ENCODE measurements around the gene PEX19.

PEX19 gene

DNA sequence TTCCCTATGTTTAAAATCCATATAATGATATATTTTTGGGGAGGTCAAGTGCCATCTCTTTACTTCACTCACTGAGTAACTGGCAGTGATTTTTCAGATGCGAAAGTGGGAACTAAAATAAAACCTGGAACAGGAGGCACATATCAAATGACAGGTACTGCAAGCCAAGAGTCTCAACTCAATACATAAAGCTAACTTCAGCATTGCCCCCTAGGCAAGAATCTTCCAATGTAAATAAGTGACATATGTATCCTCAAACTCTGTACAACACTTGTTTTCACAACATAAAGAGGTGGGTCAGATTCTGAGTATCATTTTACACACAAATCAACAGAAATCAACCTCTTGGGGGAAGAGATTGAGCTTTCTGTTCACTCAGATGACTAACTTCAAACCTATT lies 40.7 kb downstream of the PEX19 start:
- Histone ChIP-seq H3K36me3 (peaks cover 65% of the 10 kb centered on the region), H3K4me3 (no peak overlapping the region), H3K4me1 (no peaks in the 10 kb centered on the region), H4K20me1 (peaks cover 99% of the 10 kb centered on the region), H3K4me2 (no peak overlapping the region), H3K27ac (no peak overlapping the region), H3K9me3 (no peaks in the 10 kb centered on the region), H3K9ac (no peak overlapping the region), H3K27me3 (no peaks in the 10 kb centered on the region)
- TF ChIP-seq Cebpa-rat (IDR thresholded peaks at IDR 0.05), result no peak

DNA sequence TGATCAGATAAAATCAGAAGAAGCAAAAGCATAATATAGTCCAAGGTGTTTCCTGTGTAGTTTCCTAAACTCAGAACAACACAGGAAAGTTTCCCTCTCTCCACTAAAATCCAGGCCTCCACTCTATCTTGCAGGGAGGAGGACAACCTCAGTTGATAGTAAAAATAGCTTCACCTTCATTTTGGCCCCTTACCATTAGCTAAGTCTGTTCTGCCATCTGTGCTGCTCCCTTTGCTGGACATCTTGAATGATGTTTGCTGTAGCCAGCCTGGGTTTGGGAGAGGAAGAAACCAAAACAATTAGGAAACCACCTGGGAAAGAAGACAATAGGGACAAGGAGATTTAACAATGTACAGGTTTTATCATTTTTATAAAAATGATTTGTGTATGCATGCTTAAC lies 41.2 kb downstream of the PEX19 start:
- H3K9me3 ChIP-seq, result no peaks in the 10 kb centered on the region
- H3K27ac ChIP-seq, result no peak overlapping the region
- H3K9ac ChIP-seq, result no peak overlapping the region
- no peaks in the 10 kb centered on the region for H3K27me3 ChIP-seq
- TF ChIP-seq Cebpa-rat (IDR thresholded peaks at IDR 0.05), result no peak
- H3K36me3 ChIP-seq, result peaks cover 67% of the 10 kb centered on the region
- H3K4me2 ChIP-seq, result no peak overlapping the region
- H3K4me3 ChIP-seq, result no peak overlapping the region
- H4K20me1 ChIP-seq, result peaks cover 98% of the 10 kb centered on the region
- H3K4me1 ChIP-seq, result no peaks in the 10 kb centered on the region

- Histone ChIP-seq H3K27me3 (no peaks in the 10 kb centered on the region), H3K4me3 (no peak overlapping the region), H4K20me1 (peaks cover 58% of the 10 kb centered on the region), H3K9ac (no peak overlapping the region), H3K4me2 (no peak overlapping the region), H3K9me3 (no peaks in the 10 kb centered on the region), H3K36me3 (peaks cover 97% of the 10 kb centered on the region), H3K27ac (no peak overlapping the region), H3K4me1 (no peaks in the 10 kb centered on the region)
- no peak for TF ChIP-seq Cebpa-rat (IDR thresholded peaks at IDR 0.05)
Observed at GRCh38 chr1:160239582-160240299, 45.2 kb downstream of the PEX19 start.

DNA sequence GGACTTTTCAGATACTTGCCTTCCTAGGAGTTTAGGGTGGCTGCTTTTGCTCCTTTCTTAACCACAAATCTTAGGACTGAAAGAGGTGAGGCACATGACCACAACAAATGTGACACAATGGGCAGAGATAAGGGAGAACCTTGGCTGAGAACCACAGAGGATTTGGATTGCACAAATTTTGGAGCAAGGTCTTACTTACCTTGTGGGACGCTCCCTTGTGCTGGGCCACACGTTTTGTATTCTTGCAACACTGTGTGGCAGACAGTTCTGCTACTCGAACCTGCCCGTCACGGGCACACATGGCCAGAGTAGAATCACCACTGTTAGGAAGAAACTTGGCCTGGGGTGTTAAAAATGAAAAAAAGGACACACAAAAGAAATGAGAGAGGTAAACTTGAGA lies 46.5 kb downstream of the PEX19 start:
- Histone ChIP-seq H3K4me1 (no peaks in the 10 kb centered on the region), H3K27ac (no peak overlapping the region), H3K36me3 (peaks cover 100% of the 10 kb centered on the region), H3K27me3 (no peaks in the 10 kb centered on the region), H3K4me3 (no peak overlapping the region), H4K20me1 (peaks cover 49% of the 10 kb centered on the region), H3K9ac (no peak overlapping the region), H3K4me2 (no peak overlapping the region), H3K9me3 (no peaks in the 10 kb centered on the region)
- TF ChIP-seq Cebpa-rat (IDR thresholded peaks at IDR 0.05), result no peak

GRCh38 chr1:160237558-160237957 lies 47.4 kb downstream of the PEX19 start:
- Histone ChIP-seq H3K9ac (no peak overlapping the region), H3K4me1 (no peaks in the 10 kb centered on the region), H3K27me3 (no peaks in the 10 kb centered on the region), H3K4me3 (no peak overlapping the region), H4K20me1 (peaks cover 46% of the 10 kb centered on the region), H3K27ac (no peak overlapping the region), H3K36me3 (peaks cover 99% of the 10 kb centered on the region), H3K4me2 (no peak overlapping the region), H3K9me3 (no peaks in the 10 kb centered on the region)
- no peak for TF ChIP-seq Cebpa-rat (IDR thresholded peaks at IDR 0.05)

DNA sequence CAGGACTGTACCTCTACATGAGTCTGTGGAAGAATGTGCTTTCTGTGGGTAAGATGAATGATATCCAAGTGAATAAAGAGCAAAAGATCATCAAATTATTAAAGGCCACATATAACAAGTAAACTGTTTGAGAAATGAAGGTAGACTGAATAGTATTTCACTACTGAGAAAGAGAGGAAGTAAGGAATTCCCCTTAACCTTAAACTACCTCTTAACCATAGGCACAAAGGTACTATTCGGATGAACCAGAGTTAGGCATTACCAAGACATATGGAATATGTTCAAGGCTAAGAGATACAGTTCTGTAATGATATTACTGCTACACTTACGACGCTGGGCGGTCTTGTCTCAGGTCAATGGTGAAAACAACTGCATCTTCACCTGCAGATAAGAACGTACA lies 48.1 kb downstream of the PEX19 start:
- Histone ChIP-seq H3K4me2 (no peak overlapping the region), H3K9me3 (no peaks in the 10 kb centered on the region), H3K36me3 (peaks cover 99% of the 10 kb centered on the region)

GRCh38 chr1:160232911-160233310 lies 52.0 kb downstream of the PEX19 start:
- Histone ChIP-seq H3K4me2 (no peak overlapping the region), H3K36me3 (peaks cover 99% of the 10 kb centered on the region)

More for the DNA sequence above, 48.1 kb downstream of the PEX19 start:
- Histone ChIP-seq H3K27ac (no peak overlapping the region), H4K20me1 (peaks cover 38% of the 10 kb centered on the region), H3K4me1 (no peaks in the 10 kb centered on the region), H3K27me3 (no peaks in the 10 kb centered on the region), H3K4me3 (no peak overlapping the region), H3K9ac (no peak overlapping the region)
- no peak for TF ChIP-seq Cebpa-rat (IDR thresholded peaks at IDR 0.05)

DNA sequence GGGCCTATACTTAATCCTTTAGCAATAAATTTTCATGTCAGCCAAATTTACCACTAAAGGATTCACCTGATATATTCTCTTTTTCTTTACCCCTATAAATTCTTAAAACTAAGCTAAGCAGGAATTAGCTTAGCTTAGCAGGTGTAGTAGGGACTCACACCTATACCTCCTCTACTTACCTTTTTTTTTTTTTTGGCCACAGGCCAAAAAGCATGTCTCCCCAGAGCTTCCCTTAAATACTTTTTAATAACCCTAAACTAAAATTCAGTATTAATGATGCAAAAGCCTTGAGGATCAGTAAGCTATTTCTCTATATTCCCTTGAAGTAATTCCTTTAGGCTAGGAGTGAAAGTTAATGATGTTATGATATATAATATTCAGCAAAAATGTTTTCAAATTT lies 56.5 kb downstream of the PEX19 start:
- Histone ChIP-seq H4K20me1 (peaks cover 4% of the 10 kb centered on the region; the same call in 1 of the 2 replicates), H3K9me3 (no peaks in the 10 kb centered on the region), H3K4me3 (no peak overlapping the region), H3K9ac (no peak overlapping the region), H3K27me3 (no peaks in the 10 kb centered on the region), H3K4me1 (no peaks in the 10 kb centered on the region), H3K36me3 (peaks cover 99% of the 10 kb centered on the region), H3K27ac (no peak overlapping the region), H3K4me2 (no peak overlapping the region)
- TF ChIP-seq Cebpa-rat (IDR thresholded peaks at IDR 0.05), result no peak

More at GRCh38 chr1:160232911-160233310, 52.0 kb downstream of the PEX19 start:
- H3K4me1 ChIP-seq, result no peaks in the 10 kb centered on the region
- H3K9me3 ChIP-seq, result no peaks in the 10 kb centered on the region
- H4K20me1 ChIP-seq, result peaks cover 9% of the 10 kb centered on the region; the same call in 1 of the 2 replicates
- H3K27ac ChIP-seq, result no peak overlapping the region
- no peak for TF ChIP-seq Cebpa-rat (IDR thresholded peaks at IDR 0.05)
- no peak overlapping the region for H3K9ac ChIP-seq
- no peaks in the 10 kb centered on the region for H3K27me3 ChIP-seq
- H3K4me3 ChIP-seq, result no peak overlapping the region

GRCh38 chr1:160227561-160227960 lies 57.4 kb downstream of the PEX19 start:
- Histone ChIP-seq H3K36me3 (peaks cover 100% of the 10 kb centered on the region), H3K9ac (no peak overlapping the region), H3K27ac (no peak overlapping the region), H4K20me1 (no peaks in the 10 kb centered on the region), H3K4me2 (no peak overlapping the region), H3K4me1 (no peaks in the 10 kb centered on the region), H3K27me3 (no peaks in the 10 kb centered on the region), H3K9me3 (no peaks in the 10 kb centered on the region), H3K4me3 (no peak overlapping the region)
- TF ChIP-seq Cebpa-rat (IDR thresholded peaks at IDR 0.05), result no peak

DNA sequence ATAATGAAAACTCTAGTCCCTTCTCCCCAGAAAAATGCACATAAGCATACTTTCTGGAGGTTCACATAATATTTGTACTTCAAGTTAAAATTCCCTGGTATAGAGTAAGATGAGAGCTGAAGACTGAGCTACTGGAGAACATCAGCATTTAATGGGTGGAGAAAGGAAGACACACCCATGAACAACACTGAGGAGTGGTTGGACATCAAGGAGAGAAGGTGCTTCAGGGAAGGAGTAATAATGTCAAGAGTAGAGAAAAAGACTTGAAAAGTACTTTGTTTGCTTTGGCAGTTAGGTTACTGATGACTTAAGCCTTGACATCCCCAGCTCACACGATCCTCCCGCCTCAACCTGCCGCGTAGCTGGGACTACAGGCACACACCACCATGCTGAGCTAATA lies 57.9 kb downstream of the PEX19 start:
- Histone ChIP-seq H4K20me1 (no peaks in the 10 kb centered on the region), H3K4me1 (no peaks in the 10 kb centered on the region), H3K9ac (no peak overlapping the region), H3K36me3 (peaks cover 100% of the 10 kb centered on the region), H3K4me2 (no peak overlapping the region), H3K4me3 (no peak overlapping the region), H3K9me3 (no peaks in the 10 kb centered on the region), H3K27me3 (no peaks in the 10 kb centered on the region), H3K27ac (no peak overlapping the region)
- TF ChIP-seq Cebpa-rat (IDR thresholded peaks at IDR 0.05), result no peak
